ENCODE measurements around the gene PROX1. TPM values are rescaled to one million over a fixed set of nuclear protein-coding genes. Genes with fewer than 3 reads are reported as not detected.

The PROX1 gene
- polyA plus RNA-seq, 3 donors: 0.07 TPM; not detected in 2

GRCh38 chr1:213951876-213952275 lies 35.9 kb upstream of the PROX1 start:
- intact Hi-C loops (cut with micrococcal nuclease): no loop called here
- no peak for DNase-seq
- Mint-ChIP-seq H3K27me3 (ENCODE audit: low read depth in 3 of 3) (no peaks in the 10 kb centered on the region), H3K4me1 (no peaks in the 10 kb centered on the region), H3K36me3 (no peaks in the 10 kb centered on the region), H3K4me3 (no peak overlapping the region), H3K9me3 (peaks cover 0 to 5% (median 0%) of the 10 kb centered on the region in 7 donors), H3K27ac (no peak overlapping the region)
- TF ChIP-seq CTCF (IDR thresholded peaks at IDR 0.05): no peak
- no peak overlapping the region for H3K27ac ChIP-seq (ENCODE audit: low read depth in 1 of 2, low read length in 2 of 2)
- no peak overlapping the region for H3K9ac ChIP-seq (ENCODE audit: insufficient read depth, low read length, poor library complexity, severe bottlenecking)
- no peaks in the 10 kb centered on the region for H3K9me3 ChIP-seq (replicated peaks in 1 of 2; ENCODE audit: control insufficient read depth in 1 of 2, insufficient read depth in 1 of 2, low read length in 2 of 2)
- no peaks in the 10 kb centered on the region for H3K27me3 ChIP-seq (ENCODE audit: control insufficient read depth in 2 of 2, insufficient read depth in 2 of 2, low read length in 2 of 2)
- no peaks in the 10 kb centered on the region for H3K36me3 ChIP-seq (replicated peaks in 1 of 2; ENCODE audit: control insufficient read depth in 1 of 2, insufficient read depth in 2 of 2, low read length in 2 of 2)
- no peak overlapping the region for H2AFZ ChIP-seq (ENCODE audit: insufficient read depth, low read depth, low read length, poor library complexity, severe bottlenecking)
- no peaks in the 10 kb centered on the region for H3K4me1 ChIP-seq (ENCODE audit: control insufficient read depth in 1 of 2, insufficient read depth in 2 of 2, low read length in 2 of 2)
- no peaks in the 10 kb centered on the region for H3K79me2 ChIP-seq (ENCODE audit: insufficient read depth, low read length)
- no peak overlapping the region for H3K4me3 ChIP-seq (replicated peaks in 1 of 3; ENCODE audit: low read depth in 2 of 3, low read length in 3 of 3)
- no peaks in the 10 kb centered on the region for H4K20me1 ChIP-seq (ENCODE audit: insufficient read depth, low read length)
- no peak overlapping the region for H3K4me2 ChIP-seq (replicated peaks; ENCODE audit: extremely low read depth, low read length, poor library complexity, severe bottlenecking)
- WGBS (ENCODE audit: insufficient coverage): 80% methylated on average over 2 of the region's 5 CpGs

GRCh38 chr1:213953806-213954205 lies 34.0 kb upstream of the PROX1 start:
- no peaks in the 10 kb centered on the region for H3K4me1 ChIP-seq (ENCODE audit: control insufficient read depth in 1 of 2, insufficient read depth in 2 of 2, low read length in 2 of 2)
- DNase-seq: no peak
- no peaks in the 10 kb centered on the region for H3K79me2 ChIP-seq (ENCODE audit: insufficient read depth, low read length)
- H3K4me3 ChIP-seq (replicated peaks in 1 of 3; ENCODE audit: low read depth in 2 of 3, low read length in 3 of 3): no peak overlapping the region
- no peaks in the 10 kb centered on the region for H4K20me1 ChIP-seq (ENCODE audit: insufficient read depth, low read length)
- peaks cover 0 to 5% (median 0%) of the 10 kb centered on the region in 7 donors for H3K9me3 Mint-ChIP-seq
- H3K4me3 Mint-ChIP-seq: no peak overlapping the region
- no peaks in the 10 kb centered on the region for H3K36me3 Mint-ChIP-seq
- no peak overlapping the region for H3K27ac ChIP-seq (ENCODE audit: low read depth in 1 of 2, low read length in 2 of 2)
- no peak overlapping the region for H3K4me2 ChIP-seq (replicated peaks; ENCODE audit: extremely low read depth, low read length, poor library complexity, severe bottlenecking)
- H3K4me1 Mint-ChIP-seq: no peaks in the 10 kb centered on the region
- H3K27me3 ChIP-seq (ENCODE audit: control insufficient read depth in 2 of 2, insufficient read depth in 2 of 2, low read length in 2 of 2): no peaks in the 10 kb centered on the region
- H3K9ac ChIP-seq (ENCODE audit: insufficient read depth, low read length, poor library complexity, severe bottlenecking): no peak overlapping the region
- H3K27ac Mint-ChIP-seq: no peak overlapping the region
- H2AFZ ChIP-seq (ENCODE audit: insufficient read depth, low read depth, low read length, poor library complexity, severe bottlenecking): no peak overlapping the region
- 75% methylated on average over 5 of the region's 8 CpGs for WGBS (ENCODE audit: insufficient coverage)
- intact Hi-C loops (cut with micrococcal nuclease): no loop called here
- TF ChIP-seq CTCF (IDR thresholded peaks at IDR 0.05): no peak
- peaks cover 0 to 2% (median 0%) of the 10 kb centered on the region in 3 donors for H3K27me3 Mint-ChIP-seq (ENCODE audit: low read depth in 3 of 3)
- H3K9me3 ChIP-seq (replicated peaks in 1 of 2; ENCODE audit: control insufficient read depth in 1 of 2, insufficient read depth in 1 of 2, low read length in 2 of 2): no peaks in the 10 kb centered on the region
- H3K36me3 ChIP-seq (replicated peaks in 1 of 2; ENCODE audit: control insufficient read depth in 1 of 2, insufficient read depth in 2 of 2, low read length in 2 of 2): no peaks in the 10 kb centered on the region

Data from CD14-positive monocyte (primary cell).